Measurements from ENCODE around the gene PLCB2. TPM values are rescaled to one million over a fixed set of nuclear protein-coding genes. Genes with fewer than 3 reads are reported as not detected.

PLCB2 gene
- total and polyA plus RNA-seq, 2 donors (not counting 3 experiments of a cell fraction or from before 2014, with no cell fraction given) = 1.5 to 1.6 TPM

- H3K9me1 ChIP-seq (replicated peaks; ENCODE audit: control insufficient read depth, extremely low read depth, insufficient read depth, low read length) = no peaks in the 10 kb centered on the region
- BruUV-seq (replicated peaks) = no TSS peak
- no peak for DNase-seq (ENCODE audit: low read depth, low spot score)
- peaks cover 50% of the 10 kb centered on the region for H3K4me1 ChIP-seq (ENCODE audit: control insufficient read depth, extremely low read depth, insufficient read depth, low read length)
- H2AFZ ChIP-seq (ENCODE audit: low read depth, low read length) = no peak overlapping the region
- ChIA-PET CTCF (interaction anchor here (1.0 to 5.3 kb wide), 7 partner anchors 12 to 94 kb away, joined by 3 to 81 read pairs (median 15); partner anchors contain the start of gene CCDC9B), POLR2A (interaction anchor here (2.4 kb wide), 1 partner anchor 13 kb away, joined by 12 read pairs; the partner anchor contains the start of gene CCDC9B)
- dilution Hi-C loops (cut with MboI; ENCODE audit: extremely low pct_ligation_motif_present, low sequenced_read_pairs) (no loop called here), intact Hi-C loops (cut with micrococcal nuclease) (no loop called here)
- no peaks in the 10 kb centered on the region for H3K9me3 ChIP-seq (replicated peaks; ENCODE audit: control insufficient read depth, insufficient read depth, low read length)
- TF ChIP-seq, protein P1, sequence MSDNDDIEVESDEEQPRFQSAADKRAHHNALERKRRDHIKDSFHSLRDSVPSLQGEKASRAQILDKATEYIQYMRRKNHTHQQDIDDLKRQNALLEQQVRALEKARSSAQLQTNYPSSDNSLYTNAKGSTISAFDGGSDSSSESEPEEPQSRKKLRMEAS (IDR thresholded peaks at IDR 0.05; ENCODE audit: insufficient read depth, insufficient read length) = no peak
- TF ChIP-seq POLR2A (IDR thresholded peaks at IDR 0.05; ENCODE audit: low read depth, low read length) = peak; percentile 16
- TF ChIP-seq EZH2 (IDR thresholded peaks at IDR 0.05; ENCODE audit: borderline replicate concordance, low read depth, low read length, severe bottlenecking) = no peak
- no peak for TF ChIP-seq POLR2AphosphoS5 (IDR thresholded peaks at IDR 0.05; ENCODE audit: insufficient read depth, low read depth, low read length)
- TF ChIP-seq, protein P2, sequence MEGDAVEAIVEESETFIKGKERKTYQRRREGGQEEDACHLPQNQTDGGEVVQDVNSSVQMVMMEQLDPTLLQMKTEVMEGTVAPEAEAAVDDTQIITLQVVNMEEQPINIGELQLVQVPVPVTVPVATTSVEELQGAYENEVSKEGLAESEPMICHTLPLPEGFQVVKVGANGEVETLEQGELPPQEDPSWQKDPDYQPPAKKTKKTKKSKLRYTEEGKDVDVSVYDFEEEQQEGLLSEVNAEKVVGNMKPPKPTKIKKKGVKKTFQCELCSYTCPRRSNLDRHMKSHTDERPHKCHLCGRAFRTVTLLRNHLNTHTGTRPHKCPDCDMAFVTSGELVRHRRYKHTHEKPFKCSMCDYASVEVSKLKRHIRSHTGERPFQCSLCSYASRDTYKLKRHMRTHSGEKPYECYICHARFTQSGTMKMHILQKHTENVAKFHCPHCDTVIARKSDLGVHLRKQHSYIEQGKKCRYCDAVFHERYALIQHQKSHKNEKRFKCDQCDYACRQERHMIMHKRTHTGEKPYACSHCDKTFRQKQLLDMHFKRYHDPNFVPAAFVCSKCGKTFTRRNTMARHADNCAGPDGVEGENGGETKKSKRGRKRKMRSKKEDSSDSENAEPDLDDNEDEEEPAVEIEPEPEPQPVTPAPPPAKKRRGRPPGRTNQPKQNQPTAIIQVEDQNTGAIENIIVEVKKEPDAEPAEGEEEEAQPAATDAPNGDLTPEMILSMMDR (IDR thresholded peaks at IDR 0.05; ENCODE audit: extremely low read depth in 1 of 2, insufficient read depth in 1 of 2, low read depth in 1 of 2, low read length in 2 of 2) = no peak
- TF ChIP-seq MYC (IDR thresholded peaks at IDR 0.05; ENCODE audit: low read depth, low read length) = no peak
- no peak for TF ChIP-seq FOS (IDR thresholded peaks at IDR 0.05; ENCODE audit: borderline replicate concordance, insufficient read depth, low read length)
- TF ChIP-seq GATA2 (IDR thresholded peaks at IDR 0.05; ENCODE audit: insufficient read depth, insufficient read length, low read depth, low read length) = no peak
- H3K79me2 ChIP-seq (ENCODE audit: control insufficient read depth, insufficient read depth, low read length) = peaks cover 11% of the 10 kb centered on the region
- peak overlapping the region; percentile 55 for H3K27ac ChIP-seq (ENCODE audit: insufficient read depth, low read depth, low read length)
- peak; percentile 21 for FAIRE-seq
- no peak overlapping the region for H3K4me2 ChIP-seq (ENCODE audit: insufficient read depth, low read length)
- no peak overlapping the region for H3K9ac ChIP-seq (replicated peaks; ENCODE audit: extremely low read depth, insufficient read depth, low read length)
- no peaks in the 10 kb centered on the region for H3K27me3 ChIP-seq (ENCODE audit: control insufficient read depth in 2 of 2, insufficient read depth in 2 of 2, low read length in 2 of 2)
- H3K36me3 ChIP-seq (ENCODE audit: control insufficient read depth in 2 of 2, extremely low read depth in 1 of 2, insufficient read depth in 2 of 2, low read length in 2 of 2) = no peaks in the 10 kb centered on the region
- no peak overlapping the region for H3K4me3 ChIP-seq (replicated peaks in 1 of 3; ENCODE audit: insufficient read depth in 1 of 3, low read depth in 1 of 3, low read length in 3 of 3)
- no peaks in the 10 kb centered on the region for H4K20me1 ChIP-seq (replicated peaks; ENCODE audit: control insufficient read depth, extremely low read depth, insufficient read depth, low read length)
Observed at GRCh38 chr15:40327457-40327856, 19.7 kb upstream of the PLCB2 start.

Data from endothelial cell of umbilical vein (primary cell).